Inferior parietal cortex (tissue), 1 donor: ENCODE data around the gene BMX.
A peak's percentile ranks its signal among the peaks of the same experiment; 100 is the strongest.

ENCODE experiments used
- DNase-seq: peaks from one replicate; pipeline ENCODE4 v3.0.0-alpha.2; 2016; ENCODE audit errors: extremely low spot score

The BMX gene

GRCh38 chrX:15570145-15570544 lies 69.5 kb downstream of the BMX start:
- DNase-seq = no peak

- DNase-seq = no peak
These were observed 73.4 kb downstream of the BMX start for GRCh38 chrX:15574017-15574416.

- DNase-seq = no peak
These were observed 75.4 kb downstream of the BMX start for GRCh38 chrX:15576019-15576418.

- DNase-seq = peak; percentile 13
These were observed 79.5 kb downstream of the BMX start for GRCh38 chrX:15579778-15580747.

- DNase-seq = no peak
These were observed 93.8 kb downstream of the BMX start for GRCh38 chrX:15594371-15594770.

- DNase-seq = no peak
These were observed 97.4 kb downstream of the BMX start for GRCh38 chrX:15598026-15598425.

GRCh38 chrX:15599461-15599860 lies 98.9 kb downstream of the BMX start:
- no peak for DNase-seq

GRCh38 chrX:15600049-15600448 lies 99.4 kb downstream of the BMX start:
- no peak for DNase-seq

- DNase-seq = no peak
These were observed 100.1 kb downstream of the BMX start, which contains the start of gene ACE2 for GRCh38 chrX:15600745-15601144. ACE2 (minus strand) TSS chrX:15600960; CDS start chrX:15600911, 49 bp downstream.

GRCh38 chrX:15601932-15602331 lies 101.3 kb downstream of the BMX start:
- DNase-seq = no peak

GRCh38 chrX:15602761-15603160 lies 102.2 kb downstream of the BMX start:
- no peak for DNase-seq

GRCh38 chrX:15605226-15605625 lies 104.6 kb downstream of the BMX start:
- no peak for DNase-seq
